HG02642 (cell line): ENCODE data around the gene ROBO1.

ENCODE experiments used
- ATAC-seq: cut with Tn5 transposase; IDR thresholded peaks from one replicate; pipeline ENCODE4 v1.9.1; 2021; ENCODE audit warnings: mild to moderate bottlenecking; ENCODE audit not compliant: unreplicated experiment, poor library complexity

ROBO1 gene

DNA sequence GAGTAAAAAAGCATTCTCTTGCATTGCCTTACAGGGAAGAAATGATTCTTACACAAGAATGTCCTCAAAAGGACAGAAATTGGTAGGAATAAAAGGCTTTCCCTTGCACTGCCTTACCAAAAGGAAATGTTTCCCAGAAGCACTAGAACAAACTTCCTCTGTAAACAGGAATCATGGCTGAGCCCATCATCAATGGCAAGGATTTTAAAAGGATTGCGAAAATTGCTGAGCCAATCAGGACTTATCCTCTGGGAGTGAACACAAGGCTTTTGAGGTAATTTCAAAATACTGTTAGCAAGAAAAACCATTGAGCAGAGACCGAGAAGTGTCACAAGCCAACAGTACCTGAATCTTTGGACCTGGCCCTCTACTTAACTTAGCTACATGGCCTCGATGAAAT, 897.3 kb downstream of the ROBO1 start:
- no peak for ATAC-seq

DNA sequence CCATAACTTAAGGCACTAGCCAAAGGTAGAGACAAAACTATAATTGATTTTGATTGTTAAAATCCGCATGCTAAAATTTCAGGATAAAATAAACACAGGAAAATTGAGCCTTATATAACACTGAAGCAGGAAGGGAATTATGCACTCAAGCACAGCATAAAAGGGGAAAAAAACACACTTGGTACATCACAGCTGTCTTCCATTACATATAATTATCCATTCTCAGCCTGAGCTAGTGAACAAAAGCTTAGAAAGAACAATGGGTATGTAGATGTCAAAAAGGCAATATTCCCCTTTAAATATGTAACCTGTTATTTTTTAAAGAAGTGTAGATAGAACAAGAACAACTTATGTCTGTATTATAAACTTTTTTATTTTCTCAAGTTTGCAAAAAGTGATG, 899.2 kb downstream of the ROBO1 start:
- ATAC-seq, result no peak

DNA sequence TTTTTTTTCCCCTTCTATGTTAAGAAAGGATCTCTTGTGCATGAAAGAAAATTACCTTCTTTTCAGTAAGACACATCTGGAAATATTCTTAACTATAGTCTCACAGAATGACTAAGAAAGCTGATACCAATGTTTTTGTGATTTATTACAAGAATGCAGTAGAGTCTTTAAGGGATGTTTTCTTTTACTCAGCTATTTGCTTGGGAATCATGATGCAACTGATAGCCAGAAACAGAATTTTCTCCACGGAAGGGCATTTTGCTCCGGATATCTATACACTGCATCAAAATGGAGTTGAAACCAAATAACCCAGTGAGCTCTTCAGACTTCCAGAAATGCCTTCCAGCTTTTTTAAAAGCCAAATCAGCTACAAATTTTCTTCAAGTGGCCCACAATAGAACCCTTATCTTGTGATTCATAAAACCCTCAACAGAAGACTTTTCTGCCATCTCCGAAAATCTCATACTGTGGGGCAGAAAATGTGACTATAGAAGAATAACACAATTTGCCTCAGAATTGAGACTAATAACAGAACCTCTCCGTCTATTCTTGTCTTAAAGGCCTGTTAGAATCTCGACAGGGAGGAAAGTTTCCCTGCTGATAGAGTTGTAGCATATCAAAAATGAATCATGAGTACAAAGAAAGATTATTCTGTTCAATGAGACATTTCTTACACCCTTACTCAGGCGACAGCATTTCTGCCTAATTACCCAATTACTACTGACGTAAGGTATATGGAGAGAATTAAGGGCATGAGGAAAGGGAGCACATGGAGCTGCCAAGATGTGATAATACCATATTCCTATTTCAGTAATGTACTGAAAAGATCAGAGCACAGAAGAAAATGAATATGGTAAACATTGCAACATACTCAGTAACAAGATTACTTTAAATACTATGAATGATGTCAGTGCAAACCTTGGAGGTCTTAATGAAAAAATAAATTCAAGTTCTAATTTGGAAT, 900.1 kb downstream of the ROBO1 start:
- no peak for ATAC-seq

DNA sequence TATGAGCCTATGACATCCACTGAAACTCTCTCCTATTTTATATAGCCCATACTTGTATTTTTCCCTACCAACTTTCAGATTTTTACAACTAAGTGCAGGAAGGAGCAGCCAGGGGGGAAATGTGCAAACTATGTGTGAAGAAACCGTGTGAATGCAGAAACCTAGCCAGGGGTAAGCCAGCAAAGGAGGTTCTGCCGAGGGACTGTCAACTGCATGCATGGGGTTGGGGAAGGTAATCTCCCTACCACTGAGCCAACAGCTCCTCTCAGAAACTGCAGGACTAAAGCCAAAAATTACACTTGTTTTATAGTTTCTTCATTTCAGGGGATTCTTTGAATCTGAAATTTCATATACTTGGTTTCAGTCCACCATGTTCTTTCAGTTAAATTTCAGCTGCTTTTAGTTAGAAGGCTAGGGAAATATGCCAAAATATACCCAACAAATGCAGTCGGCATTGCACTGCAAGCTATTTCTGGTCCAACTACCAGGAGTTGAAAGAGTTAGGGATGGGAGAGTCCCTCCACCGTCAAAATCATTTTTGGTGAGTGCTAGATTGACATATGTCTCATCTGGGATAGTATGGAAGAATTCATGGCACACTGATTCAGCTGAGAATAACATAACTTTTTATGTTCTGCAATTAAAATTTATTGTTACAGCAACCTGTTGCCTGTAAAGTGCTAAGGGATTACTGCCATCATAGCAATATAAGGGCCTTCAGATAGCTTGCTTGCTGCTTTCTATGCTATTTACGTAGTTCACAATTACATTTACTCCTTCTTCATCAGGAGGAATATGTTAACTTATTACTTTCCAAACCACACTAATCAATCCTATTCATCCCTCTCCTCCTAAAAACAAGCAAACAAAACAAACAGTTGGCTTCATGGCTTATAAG, 904.2 kb downstream of the ROBO1 start:
- ATAC-seq, result no peak

DNA sequence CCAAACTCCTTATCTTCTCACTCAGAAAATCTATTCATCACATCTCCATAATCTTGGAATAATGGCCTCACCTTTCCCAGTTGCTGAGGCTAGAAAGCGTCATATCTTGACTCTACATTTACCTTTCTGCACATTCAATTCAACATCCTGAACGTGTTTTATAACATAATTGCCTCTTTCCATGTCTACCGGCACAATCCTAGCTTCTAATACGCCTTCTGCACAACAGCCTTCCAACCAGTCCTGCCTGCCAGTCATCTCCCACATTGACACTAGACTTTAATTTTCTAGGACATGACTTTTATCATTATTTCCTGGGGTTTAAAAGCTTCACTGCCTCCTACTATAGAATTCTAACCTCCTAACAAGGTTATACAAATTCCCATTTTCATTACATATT, 906.6 kb downstream of the ROBO1 start:
- ATAC-seq, result no peak

DNA sequence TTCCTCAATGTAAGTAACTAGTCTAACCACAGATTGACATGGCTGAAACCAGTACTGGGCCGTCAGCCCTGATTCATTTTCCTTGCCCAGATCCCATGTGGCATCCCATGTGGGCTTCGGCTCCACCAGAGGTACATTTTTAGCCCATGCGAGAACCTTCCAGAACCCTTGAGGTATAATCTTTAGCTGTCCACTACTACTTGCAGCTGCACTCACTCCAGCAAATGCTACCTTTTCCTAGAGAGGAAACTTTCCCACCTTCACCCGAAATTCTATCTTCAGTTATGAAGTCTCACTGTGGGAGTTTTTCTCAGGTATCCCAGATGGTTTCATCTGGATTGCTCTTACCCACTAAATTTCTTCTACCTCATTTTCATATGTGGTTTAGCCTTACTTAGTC, 907.2 kb downstream of the ROBO1 start:
- ATAC-seq, result no peak

DNA sequence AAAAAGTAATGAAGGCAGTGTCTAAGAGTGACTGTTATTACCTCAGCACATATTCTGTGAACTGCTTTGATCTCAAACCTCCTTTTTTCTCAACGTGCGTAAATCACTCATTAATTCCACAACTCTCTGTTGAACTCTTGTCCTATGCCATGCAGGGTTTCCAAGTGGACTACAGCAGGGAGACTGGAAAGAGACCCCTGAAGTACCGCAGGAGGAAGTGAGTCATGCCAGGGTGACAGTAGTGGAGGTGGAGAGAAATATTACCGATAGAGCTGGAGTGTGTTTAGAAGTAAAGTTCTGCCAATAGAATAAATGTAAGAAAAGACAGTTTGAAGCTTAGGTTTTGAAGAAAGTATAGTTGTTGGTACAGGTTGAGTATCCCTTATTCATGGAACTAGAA, 908.9 kb downstream of the ROBO1 start:
- ATAC-seq, result no peak

DNA sequence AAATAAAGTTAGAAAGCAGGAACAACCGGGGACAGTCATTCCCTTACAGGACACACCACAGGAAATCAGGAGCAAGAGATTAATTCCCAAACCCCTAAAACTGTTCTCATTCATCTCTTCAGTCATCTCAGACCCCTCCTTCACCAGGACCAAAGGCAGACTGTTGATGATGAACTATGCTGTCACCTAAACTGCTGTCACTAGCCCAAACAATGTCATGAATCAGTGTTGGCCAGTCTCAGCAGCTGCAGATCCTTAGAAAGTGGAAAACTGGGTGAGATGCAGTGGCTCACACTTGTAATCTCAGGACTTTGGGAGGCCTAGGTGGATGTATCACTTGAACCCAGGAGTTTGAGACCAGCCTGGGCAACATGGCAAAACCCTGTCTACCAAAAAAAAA, 909.6 kb downstream of the ROBO1 start:
- ATAC-seq, result no peak

DNA sequence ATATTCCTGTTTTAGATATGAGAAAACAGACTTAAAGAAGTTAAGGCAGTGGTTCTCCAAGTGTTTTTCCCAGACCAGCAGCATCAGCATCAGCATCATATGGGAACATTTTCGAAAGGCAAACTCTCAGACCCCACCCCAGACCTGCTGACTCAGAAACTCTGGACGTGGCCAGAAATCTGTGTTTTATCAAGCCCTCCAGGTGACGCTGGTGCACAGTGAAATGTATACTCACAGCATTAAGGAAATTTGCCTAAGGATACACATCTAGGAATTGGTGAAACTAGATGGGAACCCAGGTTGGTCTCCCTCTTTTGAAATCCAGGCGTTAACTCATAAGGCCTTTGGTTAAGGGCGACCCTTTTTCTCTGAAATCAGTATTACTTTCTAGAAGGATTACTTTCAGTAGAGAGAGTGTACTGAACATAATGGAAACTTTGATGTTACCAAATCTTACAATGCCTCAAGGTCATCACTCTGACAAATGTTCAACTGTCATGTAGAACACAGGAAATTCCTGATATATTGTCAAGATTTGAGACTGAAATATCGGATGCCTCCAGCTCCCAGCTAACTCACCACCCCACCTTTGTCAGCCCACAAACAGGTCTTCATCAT, 910.2 kb downstream of the ROBO1 start:
- ATAC-seq, result no peak

DNA sequence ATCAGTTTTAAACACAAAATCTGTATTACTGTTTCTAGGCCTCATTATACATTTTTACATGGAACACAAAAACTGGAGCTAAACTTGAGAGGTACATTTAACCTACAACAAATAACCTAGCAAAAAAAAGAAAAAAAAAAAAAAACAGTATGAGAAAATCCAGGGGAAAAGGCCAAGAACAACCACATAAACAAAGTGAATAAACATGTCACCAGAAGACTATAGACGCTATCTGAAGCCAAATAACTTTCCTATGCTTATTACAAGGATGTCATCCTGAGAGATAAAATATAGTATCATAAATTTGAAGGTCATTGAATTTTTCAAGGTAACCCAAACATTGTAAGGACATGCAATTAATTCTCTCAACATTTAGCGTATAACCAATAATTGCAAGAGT, 911.6 kb downstream of the ROBO1 start:
- no peak for ATAC-seq

DNA sequence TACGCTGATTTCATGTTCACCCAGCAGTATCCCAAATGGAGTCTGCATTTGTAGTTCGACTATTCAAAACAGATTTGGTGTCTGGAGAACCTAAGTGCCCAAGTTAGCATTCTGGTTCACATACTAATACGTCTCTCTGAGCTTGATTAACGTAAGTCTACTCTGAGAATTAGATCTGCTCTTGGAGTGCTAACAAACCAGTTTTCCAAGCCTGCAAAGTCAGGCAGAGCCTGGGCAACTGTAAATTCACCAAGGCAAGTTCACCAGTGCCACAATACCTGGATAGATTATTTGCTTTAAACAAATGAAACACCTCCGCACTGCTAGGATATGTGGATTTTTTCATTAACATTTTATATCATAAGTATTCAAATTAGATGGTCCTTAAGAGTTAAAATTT, 912.6 kb downstream of the ROBO1 start:
- no peak for ATAC-seq

DNA sequence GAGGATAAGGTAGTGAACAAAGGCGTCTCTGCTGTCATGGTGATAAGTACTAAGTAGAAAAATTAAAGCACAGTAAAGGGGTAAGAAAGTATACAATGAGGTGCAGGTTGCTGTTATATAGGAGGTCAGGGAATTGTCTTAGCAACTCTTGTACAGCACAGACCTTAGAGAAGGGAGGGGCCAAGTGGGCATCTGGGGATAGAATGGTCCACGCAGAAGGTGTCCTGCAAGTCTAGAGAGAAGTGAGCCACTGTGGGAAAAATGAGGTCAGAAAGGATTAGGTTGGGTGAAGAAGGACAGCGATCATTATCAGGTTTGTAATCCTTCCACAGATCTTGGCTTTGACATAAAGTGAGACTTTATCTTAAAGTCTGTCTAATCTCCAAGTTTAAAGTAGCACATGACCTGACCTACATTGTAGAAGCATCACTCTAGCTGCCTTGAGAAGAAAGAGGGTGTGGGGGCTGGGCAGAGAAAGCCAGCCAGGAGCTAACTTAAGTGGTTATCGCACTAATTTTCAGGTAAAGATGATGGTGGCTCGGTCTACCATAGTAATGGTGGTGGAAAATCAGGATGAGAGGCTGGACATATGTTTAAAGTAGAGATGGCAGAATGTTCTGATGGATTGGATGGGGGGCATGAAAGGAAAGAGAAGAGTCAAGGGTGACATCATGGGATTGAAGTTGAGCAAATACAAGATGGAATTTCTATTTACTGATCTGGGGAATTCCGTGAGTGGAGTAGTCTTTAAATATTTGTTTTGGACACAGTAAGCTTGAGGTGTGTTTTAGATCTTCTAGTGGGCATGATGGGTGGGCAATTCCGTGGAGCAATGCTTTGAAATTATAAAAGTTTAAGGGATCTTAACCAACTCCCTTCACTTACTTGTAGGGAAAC, 919.2 kb downstream of the ROBO1 start:
- no peak for ATAC-seq

DNA sequence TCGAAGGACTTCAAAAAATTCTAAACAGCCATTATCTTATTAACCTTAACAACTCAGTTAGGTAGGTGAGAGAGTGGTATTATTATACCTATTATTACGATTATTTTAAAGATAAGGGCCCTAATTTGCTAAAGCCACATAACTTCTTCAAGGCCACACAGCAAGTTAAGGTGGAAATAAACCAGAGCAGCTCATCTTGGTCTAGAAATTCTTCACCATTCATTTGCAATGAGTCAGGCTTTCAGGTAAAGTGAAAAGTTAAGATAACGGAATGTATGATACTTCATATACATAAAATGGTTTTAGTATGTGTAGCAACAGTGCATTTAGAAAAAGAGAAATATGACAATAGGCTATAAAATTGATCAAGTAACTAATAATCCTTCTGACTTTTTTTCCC, 920.2 kb downstream of the ROBO1 start:
- ATAC-seq, result no peak

DNA sequence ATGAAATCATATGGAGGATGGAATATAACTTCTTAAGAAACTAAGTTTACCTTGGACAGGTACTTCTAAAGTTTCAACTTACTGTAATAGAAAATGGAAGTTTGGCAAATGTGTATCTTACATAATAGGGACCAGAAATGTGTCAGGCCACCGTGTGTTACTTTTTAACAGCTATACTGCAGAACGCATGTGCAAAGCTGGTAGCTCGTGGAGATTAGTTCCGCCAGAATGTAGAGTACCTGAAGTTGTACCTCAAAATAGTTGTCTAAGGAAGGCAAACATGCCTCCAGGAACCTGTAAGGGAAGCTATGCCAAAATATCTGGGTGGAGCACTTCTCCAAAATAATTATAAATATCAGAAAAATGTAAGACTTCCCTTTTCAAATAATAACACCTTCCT, 920.6 kb downstream of the ROBO1 start:
- no peak for ATAC-seq

DNA sequence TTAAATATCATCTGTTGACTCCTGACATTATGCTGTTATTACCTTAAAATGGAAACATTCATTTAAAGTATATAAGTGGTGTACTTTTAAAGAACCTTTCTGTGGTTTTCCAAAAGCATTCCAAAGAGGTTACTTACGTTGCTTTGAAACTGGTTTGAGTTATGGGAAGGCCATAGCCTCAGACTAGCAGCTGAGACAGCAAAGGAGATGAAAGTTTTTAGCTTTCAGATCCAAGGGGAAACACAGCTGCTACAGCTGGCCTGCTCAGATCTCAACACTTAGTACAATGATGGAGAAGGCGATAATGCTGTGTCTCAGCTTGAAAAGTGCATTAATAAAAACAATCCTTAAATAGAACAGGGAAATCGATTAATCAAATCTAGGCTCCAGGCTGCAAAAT, 921.1 kb downstream of the ROBO1 start:
- no peak for ATAC-seq

DNA sequence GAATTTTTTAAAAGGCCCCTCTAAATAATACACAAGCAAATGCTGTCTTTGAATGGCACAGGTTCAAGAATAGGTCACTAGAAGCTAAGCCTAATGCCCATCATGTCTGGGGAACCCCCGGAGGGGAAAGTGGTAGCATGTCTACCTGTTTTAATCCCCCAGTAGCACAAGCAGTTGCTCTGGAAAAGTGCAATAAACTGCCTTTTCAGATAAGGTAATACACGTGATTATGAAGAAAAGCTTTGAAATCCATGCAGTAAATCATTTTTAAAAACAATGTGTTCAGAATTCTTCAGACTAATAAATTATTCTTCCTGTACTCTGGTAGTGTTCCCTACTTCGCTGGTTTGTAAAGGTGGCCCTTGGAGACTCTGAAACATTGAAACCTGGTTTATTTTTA, 922.2 kb downstream of the ROBO1 start:
- ATAC-seq, result no peak

DNA sequence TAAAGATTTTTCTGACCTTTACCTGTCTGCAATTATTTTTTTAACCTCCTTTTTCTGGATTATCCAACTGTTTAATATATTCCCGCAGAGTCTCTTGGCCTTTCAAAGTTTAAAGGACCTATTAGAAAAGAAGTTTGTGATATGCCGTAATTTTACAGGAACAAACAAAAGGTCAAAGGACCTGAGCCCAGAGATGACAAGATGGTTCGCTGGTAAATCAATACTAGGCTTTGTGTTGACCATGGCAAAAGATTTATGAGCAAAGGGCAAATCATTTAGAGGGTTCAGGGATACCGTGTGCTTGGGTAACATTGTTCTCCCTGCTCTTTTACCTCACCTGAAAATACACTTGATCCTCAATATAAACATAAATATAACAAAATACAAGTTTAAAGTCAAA, 923.5 kb downstream of the ROBO1 start:
- ATAC-seq, result no peak

DNA sequence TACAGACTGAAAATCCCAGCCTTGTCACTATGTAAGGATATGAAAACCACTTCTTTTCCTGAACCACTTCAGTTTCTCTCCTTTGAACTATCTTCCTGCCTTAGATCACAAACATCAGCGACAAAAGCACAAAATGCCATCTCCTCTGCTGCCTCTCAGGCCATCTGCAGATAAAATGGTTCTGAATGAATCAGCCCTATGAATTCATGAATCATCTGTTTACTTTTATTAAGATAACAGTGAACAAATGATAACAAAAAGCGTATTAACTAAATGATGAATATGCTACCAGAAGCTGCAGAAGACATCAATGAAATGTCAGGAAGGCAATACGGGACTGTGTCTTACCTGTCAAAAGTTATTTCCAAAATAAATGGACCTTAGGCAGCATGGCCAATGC, 928.1 kb downstream of the ROBO1 start:
- ATAC-seq, result no peak

DNA sequence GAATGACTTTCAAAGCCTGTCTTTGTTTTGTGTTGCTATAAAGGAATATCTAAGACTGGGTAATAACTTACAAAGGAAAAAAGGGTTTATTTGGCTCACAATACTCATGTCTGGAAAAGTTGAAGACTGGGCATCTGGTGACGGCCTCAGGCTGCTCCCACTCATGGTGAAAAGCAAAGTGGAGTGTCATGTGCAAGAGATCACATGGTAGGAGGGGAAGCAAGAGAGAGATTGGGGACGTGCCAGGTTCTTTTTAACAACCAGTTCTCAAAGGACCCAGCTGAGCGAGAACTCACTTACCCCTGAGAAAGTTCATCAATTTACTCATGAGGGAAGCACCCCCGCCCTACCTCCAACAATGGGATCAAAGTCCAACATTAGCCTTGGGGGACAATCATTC, 929.4 kb downstream of the ROBO1 start:
- ATAC-seq, result no peak

DNA sequence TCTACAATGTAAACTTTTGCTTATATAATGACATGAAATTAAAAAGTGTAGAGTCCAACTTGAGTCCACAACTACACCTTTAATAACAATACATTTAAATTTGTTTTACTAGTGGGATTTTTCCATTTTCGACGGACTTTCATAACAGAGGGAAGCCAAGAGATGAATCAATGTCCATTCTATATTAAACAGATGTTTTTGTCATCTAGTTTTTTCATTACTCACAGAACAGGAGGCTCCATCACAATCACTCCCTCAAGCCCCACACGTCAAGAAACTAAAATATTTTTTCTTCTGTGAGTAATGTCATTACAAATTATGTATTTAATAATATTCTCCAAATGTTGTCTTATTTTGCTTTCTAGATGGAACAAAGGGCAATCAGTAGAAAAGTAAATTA, 932.9 kb downstream of the ROBO1 start:
- no peak for ATAC-seq
